NCI-H2081 treated with DMSO at 0.1 percent for 48 hours (cell line): ENCODE results near the gene EYA4.
"Not testable (repeated sequence)": the region's sequence is repeated elsewhere in the genome, so short reads cannot be mapped to it uniquely, and the experiment has no call there.

Source experiments
- DNase-seq: peaks from one replicate; lab custom pipeline; 2025; lab: John Stamatoyannopoulos, UW

Gene EYA4

DNA sequence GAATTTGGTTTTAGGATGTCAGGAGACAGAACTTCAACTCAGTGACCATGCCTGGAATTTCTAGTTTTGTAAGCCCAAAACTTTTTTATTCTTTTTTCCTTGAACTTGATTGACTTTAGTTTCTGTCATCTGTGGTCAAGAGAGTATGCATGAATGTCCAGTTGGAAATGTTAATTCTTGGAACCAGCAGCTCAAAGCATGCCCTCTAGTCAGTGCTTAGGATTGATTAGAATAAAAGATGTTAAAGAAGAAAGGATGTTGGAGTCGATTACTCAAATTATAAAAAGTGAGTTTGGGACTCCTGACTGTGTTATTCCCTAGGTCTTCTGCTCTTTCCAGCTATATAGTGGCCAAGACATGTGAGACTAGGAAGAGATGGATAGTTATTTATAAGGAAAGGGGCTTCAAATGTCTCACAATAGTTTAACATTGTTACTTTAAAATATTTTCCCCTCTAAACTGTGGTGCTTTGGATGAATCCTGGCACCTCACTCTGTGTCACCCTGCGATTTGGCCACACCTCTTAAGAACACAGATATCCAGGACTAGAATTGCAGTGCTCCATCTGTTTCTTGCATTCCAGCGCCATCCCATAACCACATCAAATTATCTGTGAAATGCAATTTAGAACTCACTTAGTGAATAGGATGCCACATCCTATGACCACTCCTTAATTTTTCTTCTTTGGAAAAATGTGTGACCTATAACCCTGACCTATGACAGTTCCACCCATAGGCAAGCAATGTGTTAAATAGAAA is 298.5 kb downstream of the EYA4 start:
- no peak for DNase-seq

DNA sequence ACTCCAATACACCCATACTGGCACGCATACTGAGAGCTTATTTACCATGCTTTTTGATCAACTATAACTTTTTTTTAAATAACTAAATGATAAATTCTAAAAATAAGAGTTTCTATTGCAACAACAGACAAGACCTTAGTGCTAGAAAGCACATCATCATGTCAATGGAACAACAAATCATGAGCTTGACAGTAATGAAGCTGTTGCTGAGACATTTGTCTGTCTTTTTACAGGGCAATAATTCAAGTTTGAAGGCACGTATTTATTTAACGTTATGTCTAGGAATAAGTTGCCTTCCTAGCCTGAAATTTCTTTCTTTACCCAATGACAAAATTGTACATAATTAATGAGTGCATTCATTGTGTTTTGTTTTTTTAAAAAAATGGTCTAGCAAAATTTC is 299.2 kb downstream of the EYA4 start:
- DNase-seq: no peak

DNA sequence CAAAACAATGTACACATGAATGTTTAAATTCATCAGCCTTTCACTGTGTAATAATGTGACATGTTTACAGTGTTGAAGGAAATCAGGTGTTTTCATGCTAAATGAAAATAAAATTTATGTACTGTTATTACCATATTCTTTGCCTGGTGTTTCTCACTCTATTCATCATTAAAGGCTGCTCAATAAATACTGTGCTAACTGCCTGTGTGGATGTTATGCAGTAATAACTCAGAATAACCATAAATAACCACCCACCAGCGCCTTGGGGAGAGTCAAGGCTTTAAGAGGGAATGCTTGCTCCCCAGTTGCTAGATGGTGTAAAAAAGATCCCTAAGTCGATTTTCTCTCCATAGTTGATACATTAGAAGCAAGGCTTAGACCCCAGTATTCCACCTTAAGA is 299.9 kb downstream of the EYA4 start:
- DNase-seq: no peak

DNA sequence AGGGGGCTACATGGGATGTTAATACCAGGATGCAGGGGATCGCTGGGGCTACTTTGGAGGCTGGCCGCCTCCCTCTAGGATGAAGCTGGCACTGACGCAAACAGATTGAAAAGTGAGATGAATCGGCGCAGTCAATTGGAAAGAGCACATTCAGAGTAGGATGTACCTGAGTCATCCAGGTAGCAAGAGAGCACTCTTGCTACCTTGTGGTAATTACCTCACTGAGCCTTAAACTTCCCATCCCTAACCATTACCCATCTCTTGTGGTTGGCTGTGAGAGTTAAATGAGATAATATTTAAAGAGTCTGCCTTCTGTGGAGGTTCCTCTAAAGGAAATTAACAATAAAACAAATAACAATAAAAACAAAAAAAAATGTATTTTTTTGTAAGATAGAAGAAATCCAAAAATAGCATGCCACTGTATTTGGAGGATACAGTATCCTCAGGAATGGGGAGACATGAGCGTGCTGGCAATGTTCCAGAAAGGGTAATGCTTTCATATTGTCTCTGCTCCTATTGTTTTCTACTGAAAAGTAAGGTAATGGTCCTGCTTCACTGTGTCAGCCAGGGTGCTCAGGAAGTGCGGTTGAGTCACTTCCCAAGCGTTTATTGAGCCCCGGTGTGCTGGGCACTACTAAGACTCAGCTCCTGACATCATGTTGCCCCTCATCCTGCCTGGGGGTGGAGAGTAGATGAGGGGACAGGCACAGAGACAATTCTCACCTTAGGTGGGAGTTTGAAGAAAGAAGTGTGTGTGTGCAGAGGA is 301.1 kb downstream of the EYA4 start:
- no peak for DNase-seq

DNA sequence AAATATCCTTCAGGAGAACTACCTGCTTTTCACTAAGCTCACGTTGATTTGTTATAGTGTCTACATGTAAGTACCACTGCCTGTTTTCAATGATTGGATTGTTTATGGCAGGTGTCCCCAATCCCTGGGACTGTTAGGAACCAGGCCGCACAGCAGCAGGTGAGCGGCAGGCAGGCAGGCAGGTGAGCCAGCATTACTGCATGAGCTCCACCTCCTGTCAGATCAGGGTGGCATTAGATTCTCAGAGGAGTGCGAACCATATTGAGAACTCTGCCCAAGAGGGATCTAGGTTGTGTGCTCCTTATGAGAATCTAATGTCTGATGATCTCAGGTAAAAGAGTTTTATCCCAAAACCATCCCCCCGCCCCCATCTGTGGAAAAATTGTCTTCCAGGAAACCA is 303.3 kb downstream of the EYA4 start:
- DNase-seq: no peak

DNA sequence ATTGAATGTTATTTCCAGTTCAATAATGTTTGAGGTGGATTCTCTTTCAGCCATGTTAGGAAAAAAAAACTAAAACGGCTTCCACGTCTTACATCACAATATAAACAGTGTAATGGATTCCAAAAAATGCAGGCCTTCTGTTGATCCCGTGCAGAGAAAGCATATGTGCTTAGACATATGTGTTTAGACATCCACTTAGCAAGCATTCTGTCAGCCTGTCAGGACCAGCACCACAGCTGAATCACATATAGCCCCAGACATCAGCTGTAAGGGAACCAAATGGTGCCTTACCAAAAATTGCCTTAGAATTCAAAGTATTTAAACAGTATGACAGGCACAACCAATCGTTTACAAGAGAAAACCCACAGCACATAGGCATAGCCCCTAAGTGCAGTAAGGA is 304.9 kb downstream of the EYA4 start:
- no peak for DNase-seq

DNA sequence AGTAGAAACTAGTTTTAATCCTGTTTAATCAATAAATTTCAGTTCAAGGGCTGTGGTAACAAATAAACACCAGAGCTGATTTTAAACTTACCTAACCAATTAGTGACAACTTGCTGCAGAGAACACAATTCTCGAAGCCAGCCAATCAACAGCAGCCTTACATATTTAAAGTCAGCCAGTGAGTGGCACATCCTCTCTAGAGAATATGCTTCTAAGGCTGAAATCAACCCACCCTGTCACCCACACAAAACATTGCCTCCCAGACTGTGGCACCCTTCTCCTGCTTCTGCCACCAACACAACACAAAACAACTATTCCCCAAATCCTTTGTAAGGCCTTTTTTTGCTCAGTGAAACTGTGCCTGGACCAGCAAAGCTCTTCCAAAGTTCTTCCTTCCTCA is 306.0 kb downstream of the EYA4 start:
- DNase-seq: no peak

DNA sequence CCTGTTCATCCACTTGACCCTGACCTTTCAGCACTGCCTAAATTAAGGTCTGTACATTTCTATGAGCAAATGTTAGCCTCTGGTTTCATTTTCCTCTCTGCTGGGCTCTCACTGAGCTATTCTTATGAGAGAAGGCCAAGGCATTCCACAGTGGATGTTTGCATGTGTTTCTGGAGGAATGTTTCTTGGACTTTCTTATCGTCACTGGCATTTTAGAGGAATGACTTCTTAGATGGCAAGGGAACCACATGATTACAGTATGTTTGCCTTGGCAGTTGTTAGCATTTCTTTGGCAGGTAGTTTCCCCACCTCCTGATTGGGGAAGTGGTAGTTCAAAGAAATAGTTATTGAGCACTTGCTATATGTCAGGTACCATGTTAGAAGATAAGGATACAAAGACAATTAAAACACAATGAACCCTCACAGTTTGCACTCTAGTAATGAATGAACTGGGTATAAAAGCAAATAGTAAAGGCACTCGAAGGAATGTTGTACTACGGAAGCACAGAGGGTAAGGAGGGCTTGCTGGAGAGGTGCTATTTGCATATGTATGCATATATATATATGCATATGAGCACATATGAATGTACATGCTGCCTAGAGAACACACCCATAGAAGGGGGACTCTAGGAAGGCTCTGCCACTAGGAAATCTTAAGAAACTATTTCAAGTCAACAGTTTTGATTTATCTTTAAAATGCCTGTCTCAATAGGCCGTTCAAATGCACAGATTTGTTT is 307.4 kb downstream of the EYA4 start:
- DNase-seq: no peak

DNA sequence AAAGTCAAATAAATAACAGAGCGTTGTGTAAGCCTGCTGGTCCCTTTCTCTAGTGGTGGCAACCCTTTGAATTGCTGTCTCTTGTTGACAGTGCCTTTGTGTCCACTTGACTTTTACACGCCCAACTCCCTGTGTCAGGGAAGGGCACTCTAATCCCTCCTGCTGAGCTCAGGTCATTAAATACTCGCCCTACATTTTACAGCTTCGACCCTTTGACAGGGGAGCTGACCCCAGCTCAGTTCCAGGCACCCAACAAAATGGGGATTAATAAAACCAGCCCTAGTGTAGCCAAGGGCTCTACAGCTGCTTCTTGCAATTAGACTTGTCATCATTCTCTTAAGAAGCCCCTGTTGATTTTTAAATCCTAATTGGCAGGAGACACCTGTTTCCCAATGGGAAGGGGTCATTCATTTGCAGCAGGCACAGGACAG is 308.2 kb downstream of the EYA4 start:
- no peak for DNase-seq

DNA sequence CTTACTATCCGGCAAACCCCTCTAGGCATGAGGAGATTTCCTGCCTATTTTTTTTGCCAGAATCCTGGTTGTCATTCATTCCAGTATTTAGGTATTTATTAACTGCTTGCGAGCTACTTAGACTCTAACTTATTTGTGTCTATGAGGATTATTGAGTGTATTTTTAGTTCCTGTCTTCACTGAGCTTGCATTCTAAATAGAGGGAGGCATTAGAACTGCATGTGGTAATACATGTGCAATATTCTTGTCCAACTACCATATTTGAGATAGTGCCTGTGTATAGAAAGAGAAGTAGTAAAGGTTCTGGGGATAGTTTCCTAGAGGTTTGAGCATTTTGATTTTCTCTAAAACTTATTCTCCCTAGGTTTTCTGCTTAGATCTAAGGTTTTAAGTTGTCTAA is 308.9 kb downstream of the EYA4 start:
- DNase-seq: no peak

DNA sequence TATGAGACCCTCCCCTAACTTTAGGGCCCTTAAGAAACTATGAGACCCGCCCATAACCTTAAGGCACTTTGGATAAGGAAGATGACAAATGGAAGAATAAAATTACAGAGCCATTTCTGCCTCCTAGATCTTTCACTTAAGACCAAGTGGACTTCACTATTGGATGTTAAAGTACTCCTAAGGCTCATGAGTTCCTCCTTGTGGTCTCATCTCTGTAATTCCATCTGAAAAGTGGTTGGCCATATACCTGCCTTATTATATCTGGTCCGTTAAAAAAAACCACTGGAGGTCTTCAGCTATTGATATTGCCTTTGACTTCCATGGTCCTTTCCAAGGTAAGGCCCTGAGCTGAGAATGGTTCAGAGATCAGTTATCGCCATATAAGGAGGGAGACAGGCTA is 310.3 kb downstream of the EYA4 start:
- no peak for DNase-seq

DNA sequence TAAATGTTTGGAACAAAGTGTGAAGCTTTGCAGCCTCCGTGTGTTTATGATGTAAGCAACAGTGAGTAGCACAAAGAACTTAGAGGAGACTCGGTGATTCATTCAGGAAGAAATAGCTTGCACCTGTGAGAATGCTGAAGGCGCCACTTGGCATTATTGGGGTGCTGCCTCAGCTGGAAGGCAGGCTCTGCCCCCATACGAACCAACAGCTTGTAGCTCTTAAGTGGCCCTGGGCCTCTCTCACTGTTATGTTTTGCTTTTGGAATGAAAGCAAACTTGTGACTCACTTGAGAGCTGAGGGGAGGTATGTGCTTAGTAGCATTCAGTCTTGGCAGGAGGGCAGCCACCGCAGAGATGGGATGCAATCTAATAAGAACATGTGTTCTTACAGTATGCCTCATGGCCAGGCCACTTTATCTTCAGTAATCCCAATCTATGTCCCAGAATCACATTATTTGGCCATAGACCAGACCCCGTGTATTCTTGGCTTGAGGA is 310.7 kb downstream of the EYA4 start:
- no peak for DNase-seq

DNA sequence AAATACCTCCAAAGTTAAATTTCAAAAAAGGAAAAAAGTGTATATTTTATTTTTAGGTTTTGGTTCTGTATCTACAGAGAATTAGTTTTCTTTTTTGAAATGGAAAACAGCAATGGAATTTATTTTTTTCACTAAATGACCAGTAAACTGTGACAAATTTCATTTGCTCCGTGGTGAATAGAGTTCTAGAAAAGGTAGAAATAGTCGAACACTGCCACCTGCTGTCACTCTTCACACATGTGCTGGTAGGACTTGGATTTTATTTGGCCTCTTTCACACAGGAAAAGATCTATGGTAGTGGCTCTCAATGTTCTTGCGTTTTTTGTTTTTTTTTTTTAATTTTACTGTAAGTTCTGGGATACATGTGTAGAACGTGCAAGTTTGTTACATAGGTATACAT is 312.5 kb downstream of the EYA4 start:
- no peak for DNase-seq

DNA sequence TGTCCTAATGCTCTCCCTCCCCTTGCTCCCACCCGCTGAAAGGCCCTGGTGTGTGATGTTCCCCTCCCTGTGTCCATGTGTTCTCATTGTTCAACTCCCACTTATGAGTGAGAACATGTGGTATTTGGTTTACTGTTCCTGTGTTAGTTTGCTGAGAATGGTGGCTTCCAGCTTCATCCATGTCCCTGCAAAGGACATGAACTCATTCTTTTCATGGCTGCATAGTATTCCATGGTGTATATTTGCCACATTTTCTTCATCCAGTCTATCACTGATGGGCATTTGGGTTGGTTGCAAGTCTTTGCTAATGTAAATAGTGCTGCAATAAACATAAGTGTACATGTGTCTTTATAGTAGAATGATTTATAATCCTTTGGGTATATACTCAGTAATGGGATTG is 313.0 kb downstream of the EYA4 start:
- DNase-seq: not testable (repeated sequence)

DNA sequence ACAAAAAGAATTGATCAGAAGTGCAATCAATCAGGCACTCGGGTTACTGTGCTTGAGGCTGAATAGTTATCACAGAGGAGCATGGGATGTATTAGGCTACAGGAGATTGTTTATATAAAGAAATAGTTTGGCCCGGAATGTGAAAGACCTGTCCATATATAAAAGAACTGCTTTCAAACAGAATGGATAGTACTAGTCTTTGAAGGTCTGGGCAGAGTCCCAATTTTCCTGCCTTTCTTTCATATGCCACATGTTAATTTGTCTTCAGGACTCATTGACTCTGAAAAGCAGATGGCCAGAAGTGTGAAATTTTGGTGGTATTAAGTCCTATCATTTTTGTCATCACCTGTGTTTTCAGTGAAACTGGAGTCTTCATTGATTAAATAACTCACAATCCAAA is 314.5 kb downstream of the EYA4 start:
- no peak for DNase-seq

DNA sequence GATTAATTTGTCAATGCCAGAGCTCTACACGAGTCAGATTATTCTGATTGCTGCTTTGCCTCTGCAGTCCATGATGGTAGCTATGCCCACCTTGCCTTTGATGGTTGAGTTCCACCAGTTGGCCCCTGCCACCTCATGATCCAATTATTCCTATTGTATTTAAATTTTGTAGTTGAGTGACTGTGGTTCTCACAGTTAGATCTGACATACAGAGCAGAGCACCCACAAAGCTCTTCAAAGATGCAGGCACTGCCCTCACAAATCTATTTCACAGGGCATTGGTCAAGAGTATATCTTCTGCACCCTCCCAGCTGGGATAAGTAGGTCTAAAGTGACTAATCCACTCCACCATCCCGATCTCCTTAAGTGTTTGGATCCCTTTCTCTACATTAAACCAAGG is 318.8 kb downstream of the EYA4 start:
- DNase-seq: no peak

DNA sequence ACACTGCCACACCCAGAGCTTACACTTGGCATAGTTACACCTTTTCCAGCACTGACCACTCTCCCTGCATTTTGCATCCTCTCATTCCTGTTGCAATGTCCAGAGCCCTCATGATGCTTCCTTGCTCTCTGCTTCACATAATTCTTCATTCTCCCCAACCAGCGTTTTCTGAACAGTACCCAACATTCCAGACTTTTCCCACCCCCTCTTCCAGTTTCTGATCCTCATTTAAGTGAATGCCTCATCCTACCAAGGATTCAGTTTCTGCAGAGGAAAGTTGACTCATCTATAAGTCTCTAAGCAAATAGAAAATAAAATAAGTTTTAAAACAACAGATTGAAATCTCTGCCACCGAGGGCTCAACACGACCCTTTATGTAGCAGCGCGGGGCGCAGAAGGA is 326.5 kb downstream of the EYA4 start:
- no peak for DNase-seq

DNA sequence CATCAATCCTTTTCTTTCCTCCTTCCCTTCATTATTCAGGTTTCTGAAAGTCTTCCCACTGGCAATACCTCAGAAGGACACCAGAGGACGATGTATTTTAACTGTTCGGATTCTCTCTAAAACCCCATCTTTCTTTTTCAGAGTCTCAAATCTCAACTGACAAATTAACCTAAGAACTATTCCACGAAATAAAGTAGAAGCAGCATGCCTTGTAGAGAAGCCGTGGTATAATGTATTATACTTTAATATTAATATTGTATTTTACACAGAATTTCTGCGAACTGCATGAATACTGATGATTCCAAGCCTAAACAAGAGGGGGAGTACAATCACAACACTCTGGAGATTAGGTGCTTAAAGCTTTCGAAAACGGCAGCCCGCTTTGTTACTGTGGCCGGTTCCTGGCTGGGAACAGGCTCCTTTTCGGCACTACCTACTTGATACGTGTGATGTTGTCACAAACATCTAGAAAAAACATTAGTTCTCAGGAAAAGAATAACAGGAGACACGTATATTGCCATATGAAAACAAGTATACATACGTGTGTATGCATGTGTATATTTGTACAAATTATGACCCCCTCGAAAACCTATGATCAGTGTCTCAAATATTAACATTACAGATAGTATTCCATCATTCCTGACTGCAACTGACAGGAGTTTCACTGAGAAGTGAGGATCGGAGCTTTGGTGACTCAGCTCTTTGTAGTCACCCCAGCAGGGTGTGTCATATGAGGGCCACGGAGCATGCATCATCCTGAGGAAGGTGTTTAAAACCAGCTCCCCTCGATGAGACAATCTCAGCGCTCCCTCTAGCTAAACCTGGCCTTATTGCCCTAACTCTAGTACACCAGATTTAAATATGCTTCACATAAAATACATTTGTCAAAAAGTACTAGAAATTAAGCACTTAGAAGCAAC is 328.1 kb downstream of the EYA4 start:
- peak; percentile 23 for DNase-seq

DNA sequence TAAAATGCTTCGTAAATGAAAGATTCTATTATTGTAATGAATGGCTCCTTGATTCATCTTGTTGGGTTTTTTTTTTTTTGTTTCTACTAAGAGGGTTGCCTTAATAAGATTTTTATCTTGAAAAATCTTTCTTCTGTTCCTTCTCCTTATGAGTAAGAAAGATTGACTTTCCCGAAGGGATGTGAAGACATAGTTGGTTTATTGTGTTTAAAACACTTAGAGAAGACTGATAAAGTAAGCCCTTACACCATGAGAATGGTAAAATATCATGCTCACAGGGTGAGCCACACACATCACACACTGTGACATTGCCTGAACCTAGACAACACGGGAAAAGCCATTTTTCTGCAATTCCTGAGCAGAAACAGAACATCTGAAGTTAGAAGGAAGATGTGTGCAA is 330.5 kb downstream of the EYA4 start:
- DNase-seq: no peak

DNA sequence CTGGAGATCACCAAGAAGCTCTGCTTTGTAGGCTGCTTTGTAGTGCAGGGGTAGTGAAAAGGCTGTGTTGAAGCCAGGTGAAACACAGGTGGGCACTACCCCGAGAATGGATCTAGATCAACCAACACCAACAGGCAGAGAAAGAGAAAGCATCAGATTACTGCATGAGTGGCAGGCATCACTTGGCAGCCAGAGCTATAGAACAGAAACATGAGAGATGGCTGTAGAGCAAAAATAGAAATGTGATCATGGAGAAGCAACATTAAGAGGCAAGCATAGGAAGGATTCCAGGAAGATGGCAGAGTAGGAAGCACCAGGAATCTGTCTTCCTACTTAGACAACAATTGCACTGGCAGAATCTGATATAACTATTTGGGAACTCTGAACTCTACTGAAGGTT is 336.7 kb downstream of the EYA4 start:
- DNase-seq: no peak
